Measurements from ENCODE around the gene RASSF8.

Gene RASSF8

GRCh38 chr12:26113181-26113654 is 154.7 kb downstream of the RASSF8 start:
- Histone ChIP-seq H3K4me1 (ENCODE audit: insufficient read depth, insufficient read length) (peaks cover 5% of the 10 kb centered on the region), H3K36me3 (ENCODE audit: insufficient read depth, insufficient read length, low read length) (no peaks in the 10 kb centered on the region), H3K9me3 (ENCODE audit: insufficient read depth, low read length) (no peaks in the 10 kb centered on the region), H3K27me3 (ENCODE audit: insufficient read depth, insufficient read length) (peaks cover 51% of the 10 kb centered on the region), H3K4me3 (ENCODE audit: insufficient read length, low read depth) (peak overlapping the region; percentile 30), H3K9ac (ENCODE audit: insufficient read length, low read depth) (no peak overlapping the region)
- no peak for TF ChIP-seq ZNF274 (IDR thresholded peaks at IDR 0.05; ENCODE audit: low read depth, low read length)
- no peak for TF ChIP-seq YY1 (IDR thresholded peaks at IDR 0.05; ENCODE audit: insufficient read depth, insufficient read length)
- no peak for TF ChIP-seq SUZ12 (IDR thresholded peaks at IDR 0.05; ENCODE audit: extremely low read depth, insufficient read depth, insufficient read length)
- peak; percentile 57 for DNase-seq (ENCODE audit: low read depth, low spot score)

- H3K4me1 ChIP-seq (ENCODE audit: insufficient read depth, insufficient read length) = peaks cover 5% of the 10 kb centered on the region
- peak; percentile 97 for DNase-seq (ENCODE audit: low read depth, low spot score)
- no peaks in the 10 kb centered on the region for H3K9me3 ChIP-seq (ENCODE audit: insufficient read depth, low read length)
- peak overlapping the region; percentile 30 for H3K4me3 ChIP-seq (ENCODE audit: insufficient read length, low read depth)
- peak overlapping the region; percentile 65 for H3K9ac ChIP-seq (ENCODE audit: insufficient read length, low read depth)
- peaks cover 51% of the 10 kb centered on the region for H3K27me3 ChIP-seq (ENCODE audit: insufficient read depth, insufficient read length)
- no peaks in the 10 kb centered on the region for H3K36me3 ChIP-seq (ENCODE audit: insufficient read depth, insufficient read length, low read length)
- TF ChIP-seq ZNF274 (IDR thresholded peaks at IDR 0.05; ENCODE audit: low read depth, low read length) (no peak), YY1 (IDR thresholded peaks at IDR 0.05; ENCODE audit: insufficient read depth, insufficient read length) (no peak), SUZ12 (IDR thresholded peaks at IDR 0.05; ENCODE audit: extremely low read depth, insufficient read depth, insufficient read length) (no peak)
Observed at GRCh38 chr12:26113853-26114719, 155.6 kb downstream of the RASSF8 start.

- peaks cover 57% of the 10 kb centered on the region for H3K27me3 ChIP-seq (ENCODE audit: insufficient read depth, insufficient read length)
- H3K4me3 ChIP-seq (ENCODE audit: insufficient read length, low read depth) = peak overlapping the region; percentile 30
- H3K36me3 ChIP-seq (ENCODE audit: insufficient read depth, insufficient read length, low read length) = no peaks in the 10 kb centered on the region
- H3K9me3 ChIP-seq (ENCODE audit: insufficient read depth, low read length) = no peaks in the 10 kb centered on the region
- DNase-seq (ENCODE audit: low read depth, low spot score) = no peak
- H3K9ac ChIP-seq (ENCODE audit: insufficient read length, low read depth) = peak overlapping the region; percentile 17
- H3K4me1 ChIP-seq (ENCODE audit: insufficient read depth, insufficient read length) = peaks cover 2% of the 10 kb centered on the region
- no peak for TF ChIP-seq SUZ12 (IDR thresholded peaks at IDR 0.05; ENCODE audit: extremely low read depth, insufficient read depth, insufficient read length)
- no peak for TF ChIP-seq ZNF274 (IDR thresholded peaks at IDR 0.05; ENCODE audit: low read depth, low read length)
- no peak for TF ChIP-seq YY1 (IDR thresholded peaks at IDR 0.05; ENCODE audit: insufficient read depth, insufficient read length)
Observed at GRCh38 chr12:26114720-26115401, 156.4 kb downstream of the RASSF8 start.

GRCh38 chr12:26116829-26117715 is 158.6 kb downstream of the RASSF8 start:
- Histone ChIP-seq H3K27me3 (ENCODE audit: insufficient read depth, insufficient read length) (peaks cover 68% of the 10 kb centered on the region), H3K36me3 (ENCODE audit: insufficient read depth, insufficient read length, low read length) (no peaks in the 10 kb centered on the region), H3K4me1 (ENCODE audit: insufficient read depth, insufficient read length) (peaks cover 2% of the 10 kb centered on the region), H3K4me3 (ENCODE audit: insufficient read length, low read depth) (no peak overlapping the region), H3K9ac (ENCODE audit: insufficient read length, low read depth) (no peak overlapping the region), H3K9me3 (ENCODE audit: insufficient read depth, low read length) (no peaks in the 10 kb centered on the region)
- no peak for DNase-seq (ENCODE audit: low read depth, low spot score)
- TF ChIP-seq ZNF274 (IDR thresholded peaks at IDR 0.05; ENCODE audit: low read depth, low read length) = no peak
- TF ChIP-seq SUZ12 (IDR thresholded peaks at IDR 0.05; ENCODE audit: extremely low read depth, insufficient read depth, insufficient read length) = no peak
- no peak for TF ChIP-seq YY1 (IDR thresholded peaks at IDR 0.05; ENCODE audit: insufficient read depth, insufficient read length)

- H3K4me3 ChIP-seq (ENCODE audit: insufficient read length, low read depth) = no peak overlapping the region
- DNase-seq (ENCODE audit: low read depth, low spot score) = no peak
- peaks cover 67% of the 10 kb centered on the region for H3K27me3 ChIP-seq (ENCODE audit: insufficient read depth, insufficient read length)
- no peaks in the 10 kb centered on the region for H3K36me3 ChIP-seq (ENCODE audit: insufficient read depth, insufficient read length, low read length)
- H3K9me3 ChIP-seq (ENCODE audit: insufficient read depth, low read length) = no peaks in the 10 kb centered on the region
- TF ChIP-seq SUZ12 (IDR thresholded peaks at IDR 0.05; ENCODE audit: extremely low read depth, insufficient read depth, insufficient read length) (no peak), ZNF274 (IDR thresholded peaks at IDR 0.05; ENCODE audit: low read depth, low read length) (no peak), YY1 (IDR thresholded peaks at IDR 0.05; ENCODE audit: insufficient read depth, insufficient read length) (no peak)
- no peak overlapping the region for H3K9ac ChIP-seq (ENCODE audit: insufficient read length, low read depth)
- peaks cover 1% of the 10 kb centered on the region for H3K4me1 ChIP-seq (ENCODE audit: insufficient read depth, insufficient read length)
Observed at GRCh38 chr12:26118308-26118707, 159.8 kb downstream of the RASSF8 start.

- no peak for DNase-seq (ENCODE audit: low read depth, low spot score)
- Histone ChIP-seq H3K9ac (ENCODE audit: insufficient read length, low read depth) (no peak overlapping the region), H3K36me3 (ENCODE audit: insufficient read depth, insufficient read length, low read length) (no peaks in the 10 kb centered on the region), H3K4me1 (ENCODE audit: insufficient read depth, insufficient read length) (peaks cover 4% of the 10 kb centered on the region), H3K4me3 (ENCODE audit: insufficient read length, low read depth) (no peak overlapping the region), H3K27me3 (ENCODE audit: insufficient read depth, insufficient read length) (peaks cover 74% of the 10 kb centered on the region), H3K9me3 (ENCODE audit: insufficient read depth, low read length) (no peaks in the 10 kb centered on the region)
- TF ChIP-seq YY1 (IDR thresholded peaks at IDR 0.05; ENCODE audit: insufficient read depth, insufficient read length) (no peak), ZNF274 (IDR thresholded peaks at IDR 0.05; ENCODE audit: low read depth, low read length) (no peak), SUZ12 (IDR thresholded peaks at IDR 0.05; ENCODE audit: extremely low read depth, insufficient read depth, insufficient read length) (no peak)
Observed at GRCh38 chr12:26119391-26119989, 161.0 kb downstream of the RASSF8 start.

All from NT2/D1 (cell line).